GM12891 (cell line): ENCODE results near the gene EWSR1.
A peak's percentile ranks its signal among the peaks of the same experiment; 100 is the strongest.
"Not testable (repeated sequence)": the region's sequence is repeated elsewhere in the genome, so short reads cannot be mapped to it uniquely, and the experiment has no call there.

Experiments used
- DNase-seq: peaks from one replicate; pipeline ENCODE4 v3.0.0; 2011; ENCODE audit warnings: low spot score; ENCODE audit not compliant: insufficient read length
- FAIRE-seq: peaks from 2 replicates; lab custom pipeline; 2011; peaks lifted over from hg19 to GRCh38; lab: Jason Lieb, UNC
- PAX5 ChIP-seq: IDR thresholded peaks from 2 replicates; pipeline ENCODE4 v1.6.1; 2011; ENCODE audit warnings: low read length, moderate library complexity, mild to moderate bottlenecking; ENCODE audit not compliant: insufficient read depth, severe bottlenecking
- POLR2A ChIP-seq: IDR thresholded peaks from 2 replicates; pipeline ENCODE4 v1.6.1; 2011; ENCODE audit warnings: low read depth, low read length, control low read depth
- POLR2AphosphoS5 ChIP-seq: IDR thresholded peaks from 2 replicates; pipeline ENCODE4 v1.6.1; 2011; ENCODE audit warnings: low read depth, low read length, control low read depth
- POU2F2 ChIP-seq: IDR thresholded peaks from 2 replicates; pipeline ENCODE4 v1.6.1; 2011; ENCODE audit warnings: low read depth, mild to moderate bottlenecking, control low read depth, low read length, moderate library complexity
- SPI1 ChIP-seq: IDR thresholded peaks from 2 replicates; pipeline ENCODE4 v1.6.1; 2011; ENCODE audit warnings: low read depth, low read length, control low read depth
- TAF1 ChIP-seq: IDR thresholded peaks from 2 replicates; pipeline ENCODE4 v1.6.1; 2011; ENCODE audit warnings: low read depth, low read length, control low read depth

EWSR1 gene

GRCh38 chr22:29338398-29338797, 70.3 kb downstream of the EWSR1 start:
- TF ChIP-seq TAF1, result no peak
- TF ChIP-seq POLR2A, result no peak
- TF ChIP-seq SPI1, result no peak
- no peak for TF ChIP-seq POU2F2
- TF ChIP-seq PAX5, result no peak
- no peak for TF ChIP-seq POLR2AphosphoS5
- FAIRE-seq, result no peak
- DNase-seq, result no peak

DNA sequence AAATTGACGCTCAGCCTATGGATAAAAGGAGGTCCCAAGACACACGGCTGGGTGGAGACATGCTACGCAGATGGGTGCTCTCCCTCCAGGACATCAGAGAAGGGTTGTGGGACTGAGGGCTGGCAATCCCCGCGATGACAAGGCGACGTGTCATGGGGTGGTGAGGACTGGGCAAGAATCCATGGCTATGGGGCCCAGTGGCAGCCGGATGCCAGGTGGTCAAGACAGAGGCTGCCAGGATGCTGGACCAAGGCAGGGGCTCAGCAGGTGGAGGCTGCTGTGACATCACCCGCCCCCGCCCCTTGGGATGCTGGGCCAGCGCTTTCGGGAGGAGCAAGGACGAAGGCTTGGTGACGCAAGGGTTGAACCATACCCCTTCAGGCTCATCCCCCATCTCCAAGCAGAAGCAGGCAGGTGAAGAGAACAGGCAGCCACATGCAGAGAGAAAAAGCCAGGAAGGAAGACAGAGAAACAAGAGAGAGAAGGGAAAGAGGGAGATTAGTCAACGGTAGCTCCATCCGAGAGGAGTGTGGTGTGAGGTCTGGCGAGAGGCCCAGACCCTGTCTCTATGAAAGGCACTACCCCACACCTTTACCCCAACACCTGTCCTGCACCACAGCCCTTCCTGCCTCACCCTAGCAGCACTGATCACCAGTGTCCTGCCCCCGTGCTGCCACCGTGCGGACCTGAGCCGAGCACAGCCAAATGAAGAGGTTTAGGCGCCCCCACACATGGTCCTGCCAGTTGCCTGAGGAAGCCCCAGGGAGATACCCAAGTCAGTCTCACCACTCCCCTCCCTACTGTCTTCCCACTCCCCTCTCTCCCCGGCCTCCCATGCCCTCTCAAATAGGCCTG, 71.5 kb downstream of the EWSR1 start:
- FAIRE-seq, result no peak
- no peak for DNase-seq
- TF ChIP-seq PAX5, result no peak
- no peak for TF ChIP-seq POLR2A
- no peak for TF ChIP-seq POU2F2
- no peak for TF ChIP-seq TAF1
- no peak for TF ChIP-seq SPI1
- TF ChIP-seq POLR2AphosphoS5, result no peak

- no peak for FAIRE-seq
Measured at GRCh38 chr22:29340566-29340965, 72.5 kb downstream of the EWSR1 start.

DNA sequence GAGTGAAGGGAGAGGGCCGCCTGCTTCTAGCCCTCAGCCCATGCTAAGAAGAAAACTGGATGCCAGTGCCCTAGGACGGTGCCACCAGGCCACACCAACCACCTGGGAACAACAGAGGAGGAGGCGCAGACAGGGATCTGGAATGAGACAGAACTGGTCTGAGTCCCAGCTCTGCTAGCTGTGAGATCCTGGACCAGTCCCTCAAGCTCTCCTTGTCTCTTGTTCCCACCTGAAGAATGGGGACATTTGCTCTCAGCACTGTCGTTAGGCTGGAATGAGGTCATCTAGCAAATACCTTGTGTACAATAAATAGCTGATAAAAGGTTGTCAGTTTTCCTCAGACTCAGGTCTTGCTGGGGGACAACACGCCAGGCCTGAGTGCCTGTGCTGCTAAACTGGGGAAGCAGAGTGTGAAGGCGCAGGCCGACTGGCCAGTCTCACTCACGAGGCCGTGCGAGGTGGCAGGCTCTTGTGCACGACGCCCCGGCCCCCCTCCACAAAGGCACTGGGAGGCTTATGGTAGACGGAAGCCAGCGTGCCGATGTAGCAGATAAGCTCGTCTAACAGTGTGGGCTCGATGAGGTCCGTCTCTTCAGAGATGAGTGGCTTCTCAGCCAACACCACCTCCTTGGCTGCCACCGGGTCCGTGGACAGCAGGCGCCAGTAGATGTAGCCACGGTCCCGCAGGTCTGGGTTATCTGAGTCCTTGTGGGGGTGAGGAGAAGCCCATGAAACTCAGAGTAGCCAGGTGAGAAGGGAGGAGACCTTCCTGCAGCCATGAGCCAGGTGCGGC, 73.2 kb downstream of the EWSR1 start:
- FAIRE-seq, result no peak
- no peak for TF ChIP-seq POLR2AphosphoS5
- DNase-seq, result no peak

More at GRCh38 chr22:29340566-29340965, 72.5 kb downstream of the EWSR1 start:
- TF ChIP-seq POLR2AphosphoS5 (no peak), TAF1 (no peak), POU2F2 (no peak), POLR2A (no peak), SPI1 (no peak), PAX5 (no peak)
- DNase-seq, result no peak

DNA sequence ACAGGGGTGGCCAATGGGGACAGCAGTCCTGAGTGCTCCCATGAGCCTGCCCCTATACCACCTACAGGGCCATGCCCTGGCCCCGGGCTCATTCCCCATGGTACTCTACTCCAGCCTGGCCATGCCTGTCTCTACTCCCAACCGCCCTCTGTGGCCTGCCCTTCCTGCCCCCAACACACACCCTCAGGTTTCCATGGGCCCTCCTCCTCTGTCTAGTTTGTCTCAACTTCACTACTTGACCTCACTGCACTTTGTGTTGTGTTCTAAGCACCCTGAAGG, 73.7 kb downstream of the EWSR1 start:
- no peak for DNase-seq
- TF ChIP-seq TAF1, result no peak
- no peak for TF ChIP-seq PAX5
- no peak for TF ChIP-seq POLR2A
- no peak for TF ChIP-seq SPI1
- no peak for TF ChIP-seq POU2F2
- no peak for TF ChIP-seq POLR2AphosphoS5
- FAIRE-seq, result no peak

- FAIRE-seq (no peak), DNase-seq (no peak)
- TF ChIP-seq TAF1 (no peak), POLR2AphosphoS5 (no peak), POU2F2 (no peak), POLR2A (no peak), SPI1 (no peak)
Measured at GRCh38 chr22:29342177-29342576, 74.1 kb downstream of the EWSR1 start.

DNA sequence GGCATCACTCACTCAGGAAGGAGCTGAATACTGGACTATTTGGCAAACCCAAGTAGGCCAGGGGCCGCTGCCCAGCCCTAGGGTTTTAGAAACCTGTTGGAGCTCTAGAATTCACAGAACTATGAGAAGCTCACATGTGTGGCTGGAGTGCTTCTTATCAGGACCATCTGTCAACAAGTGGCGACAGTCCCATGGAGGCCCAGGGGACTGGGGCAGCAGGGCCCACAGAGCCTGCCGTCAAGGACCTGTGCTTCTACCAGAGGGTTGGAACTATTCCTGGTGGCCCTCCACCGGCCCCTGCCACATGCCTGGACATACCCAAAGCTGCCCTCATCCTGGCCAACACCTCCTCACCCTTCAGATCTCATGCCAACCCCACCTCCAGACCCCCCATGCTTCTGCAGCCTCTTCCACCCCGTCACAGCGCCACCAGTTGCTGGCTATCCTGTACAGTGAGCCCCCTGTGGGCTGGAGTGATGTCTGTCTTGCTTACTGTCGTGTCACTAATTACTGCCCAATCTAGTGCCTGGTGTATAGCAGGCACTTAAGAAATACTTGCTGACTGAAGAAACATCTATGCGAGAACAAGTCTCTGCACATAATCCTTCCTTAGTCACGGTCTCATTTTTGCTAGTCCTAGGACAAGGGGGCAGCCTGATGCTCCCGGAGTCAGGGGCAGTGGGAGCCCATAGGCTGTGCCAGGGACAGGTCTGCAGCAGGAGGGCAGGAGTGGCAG, 74.7 kb downstream of the EWSR1 start:
- DNase-seq (no peak), FAIRE-seq (no peak)
- no peak for TF ChIP-seq POU2F2
- TF ChIP-seq POLR2AphosphoS5, result no peak
- no peak for TF ChIP-seq POLR2A
- no peak for TF ChIP-seq PAX5
- TF ChIP-seq SPI1, result no peak
- TF ChIP-seq TAF1, result no peak

- TF ChIP-seq PAX5 (no peak), TAF1 (no peak), POLR2AphosphoS5 (no peak), POU2F2 (no peak), SPI1 (no peak), POLR2A (no peak)
- FAIRE-seq (no peak), DNase-seq (no peak)
Measured at GRCh38 chr22:29343313-29343805, 75.3 kb downstream of the EWSR1 start.

DNA sequence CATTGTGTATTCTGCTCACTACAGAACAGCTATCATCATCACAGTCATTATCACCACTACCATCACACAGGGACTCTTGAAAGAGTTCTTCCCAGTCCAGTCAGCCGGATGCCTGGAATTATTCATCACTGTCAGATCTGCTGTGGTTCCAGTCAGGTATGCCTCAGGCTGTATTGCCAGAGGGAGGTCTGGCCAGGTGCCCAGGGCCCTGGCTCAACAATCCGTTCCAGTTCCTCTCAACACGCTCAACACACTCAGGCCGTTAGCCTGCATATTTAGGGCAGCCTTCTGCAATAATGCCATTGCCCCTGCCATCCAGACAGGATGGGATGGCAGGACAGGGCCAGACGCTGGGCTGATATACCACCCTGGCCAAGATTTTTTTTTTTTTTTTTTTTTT, 76.1 kb downstream of the EWSR1 start:
- no peak for TF ChIP-seq POU2F2
- no peak for TF ChIP-seq TAF1
- no peak for TF ChIP-seq POLR2AphosphoS5
- no peak for TF ChIP-seq PAX5
- no peak for TF ChIP-seq SPI1
- TF ChIP-seq POLR2A, result no peak
- DNase-seq (no peak), FAIRE-seq (peak; percentile 13)

GRCh38 chr22:29344889-29345288, 76.8 kb downstream of the EWSR1 start:
- FAIRE-seq, DNase-seq: not testable (repeated sequence)
